SH-SY5Y (cell line): Measurements from ENCODE around the gene PDE9A.

ENCODE experiments used
- GATA2 ChIP-seq: IDR thresholded peaks from 2 replicates; pipeline ENCODE4 v1.6.1; 2011; ENCODE audit warnings: mild to moderate bottlenecking, low read depth, low read length
- GATA3 ChIP-seq: IDR thresholded peaks from 2 replicates; pipeline ENCODE4 v1.6.1; 2011; ENCODE audit warnings: low read depth, mild to moderate bottlenecking, low read length, moderate library complexity

DNA sequence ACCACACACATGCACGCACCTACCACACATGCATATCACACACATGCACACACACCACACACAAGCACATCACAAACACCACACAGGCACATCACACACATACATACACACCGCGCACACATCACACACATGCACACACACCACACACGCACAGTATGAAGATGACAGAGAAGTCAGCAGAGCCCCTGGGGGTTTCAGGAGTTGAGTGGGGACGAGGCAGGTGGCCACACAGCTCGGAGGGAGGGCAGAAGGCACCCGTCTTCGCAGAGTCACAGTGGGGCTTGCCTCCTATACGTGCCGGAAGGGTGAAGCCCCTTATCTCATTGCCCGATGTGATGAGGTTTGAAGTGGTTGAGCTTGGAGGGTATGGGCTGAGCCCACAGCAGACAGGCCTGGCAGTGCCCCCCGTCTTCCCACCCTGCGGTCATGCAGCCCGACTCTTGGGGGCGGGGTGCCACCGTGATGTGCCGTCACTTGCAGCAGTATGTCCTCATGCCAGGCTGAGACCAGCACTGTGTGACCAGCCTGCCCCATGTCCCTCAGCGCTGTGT, 9.9 kb downstream of the PDE9A start:
- no peak for TF ChIP-seq GATA2
- TF ChIP-seq GATA3, result no peak
